Hematopoietic multipotent progenitor cell treated with erythropoietin and hydrocortisone succinate and interleukin-3 and kit ligand, for 6 days (in vitro differentiated cells): ENCODE data around the gene RCC1.
"Not testable (repeated sequence)": the region's sequence is repeated elsewhere in the genome, so short reads cannot be mapped to it uniquely, and the experiment has no call there.

Source experiments
- DNase-seq: peaks from one replicate; pipeline ENCODE4 v3.0.0-alpha.2; 2015

The RCC1 gene

DNA sequence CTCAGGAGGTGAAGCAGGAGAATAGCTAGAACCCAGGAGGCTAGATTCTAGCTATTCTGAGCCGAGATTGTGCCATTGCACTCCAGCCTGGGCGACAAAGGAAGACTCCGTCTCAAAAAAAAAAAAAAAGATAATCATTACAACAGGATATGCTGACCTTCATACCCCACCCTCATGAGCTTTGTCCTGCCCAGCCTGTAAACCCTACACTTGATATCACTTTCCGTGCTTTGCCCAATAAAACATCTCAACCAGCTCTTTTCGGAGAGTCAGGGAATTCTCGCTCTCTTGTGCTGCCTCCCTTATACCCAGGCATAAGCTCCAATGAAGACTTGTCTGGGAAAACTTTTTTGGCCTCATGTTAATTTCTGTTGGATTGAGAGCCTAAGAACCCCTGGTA lies 45.5 kb downstream of the RCC1 start:
- DNase-seq = no peak

DNA sequence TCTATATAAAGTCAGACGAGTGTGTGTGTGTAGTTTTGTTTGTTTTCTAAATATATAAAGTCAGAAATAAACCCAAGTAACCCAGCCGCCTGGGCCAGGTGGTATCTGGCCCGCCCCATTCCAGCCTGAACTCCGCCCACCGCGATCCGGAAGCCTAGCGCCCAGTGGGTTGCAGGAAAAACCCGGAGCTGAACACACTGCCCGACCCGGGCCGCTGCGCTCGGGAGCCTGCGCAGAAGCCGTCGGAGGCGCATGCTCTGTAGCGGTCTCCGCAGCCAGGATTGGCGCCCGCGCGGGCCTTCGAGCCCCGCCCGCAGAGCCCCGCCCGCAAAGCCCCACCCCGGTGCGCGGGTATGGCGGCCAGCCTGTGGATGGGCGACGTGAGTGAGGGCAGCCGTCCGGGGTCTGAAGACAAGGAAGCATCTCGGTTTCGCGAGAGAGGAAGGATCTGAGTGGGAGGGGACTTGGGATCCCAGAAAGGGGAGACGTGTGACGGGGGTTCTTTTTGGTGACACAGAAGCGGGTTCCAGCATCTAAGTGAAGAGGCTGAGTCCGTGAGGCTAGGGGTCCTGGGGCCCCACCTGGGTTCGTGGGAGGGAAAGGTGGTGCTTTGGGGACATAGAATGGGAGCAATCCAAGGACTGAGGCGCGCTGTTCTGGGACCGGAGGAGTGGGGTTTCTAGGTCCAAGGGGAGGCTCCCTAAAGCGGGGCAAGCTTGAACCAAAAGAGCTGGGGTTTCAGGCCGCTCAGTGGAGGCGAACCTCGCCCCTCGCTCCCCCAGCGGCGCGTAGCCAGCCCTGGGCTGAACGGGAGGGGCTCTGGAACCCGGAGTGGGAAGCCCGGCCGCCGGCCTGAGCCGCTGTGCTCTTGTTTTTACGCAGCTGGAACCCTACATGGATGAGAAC lies 47.2 kb downstream of the RCC1 start, which contains the start of gene TRNAU1AP:
Gene TRNAU1AP, plus strand, starts transcription at position 328 of the 906 bp plus-strand sequence. Its CDS starts 26 bp downstream, at position 354.
- peak; percentile 99 for DNase-seq

- no peak for DNase-seq
Measured at GRCh38 chr1:28560886-28561285, 55.0 kb downstream of the RCC1 start.

DNA sequence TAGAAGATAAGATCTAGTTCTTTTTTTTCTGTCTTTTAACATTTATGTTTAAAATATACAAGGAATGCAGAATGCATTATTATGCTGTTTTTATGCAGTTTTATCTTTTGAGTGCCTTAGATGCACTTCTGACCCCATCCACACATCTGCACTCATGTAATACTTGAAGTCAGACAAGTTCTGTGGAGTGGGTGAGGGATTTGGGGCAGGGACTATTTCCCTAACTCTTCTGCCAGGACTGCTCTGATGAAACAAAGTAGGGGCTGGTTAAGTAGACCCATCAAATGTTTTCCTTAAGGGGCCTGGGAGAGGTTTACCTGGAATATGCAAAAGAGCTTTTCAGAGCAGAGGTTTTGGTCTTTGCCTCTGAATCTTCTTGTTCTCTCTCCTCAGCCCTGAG lies 58.5 kb downstream of the RCC1 start:
- no peak for DNase-seq

DNA sequence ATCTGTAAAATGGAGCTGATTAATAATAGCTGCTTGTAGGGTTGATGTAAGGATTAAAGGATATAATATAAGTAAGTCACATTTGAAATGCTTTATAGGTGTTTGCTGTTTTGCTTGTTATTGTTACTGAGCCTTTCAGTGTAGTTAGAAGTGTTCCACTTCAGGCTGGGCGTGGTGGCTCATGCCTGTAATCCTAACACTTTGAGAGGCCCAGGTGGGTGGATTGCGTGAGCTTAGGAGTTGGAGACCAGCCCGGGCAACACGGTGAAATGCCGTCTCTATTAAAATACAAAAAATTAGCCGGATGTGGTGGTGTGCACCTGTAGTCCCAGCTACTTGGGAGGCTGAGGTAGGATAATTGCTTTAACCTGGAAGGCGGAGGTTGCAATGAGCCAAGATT lies 59.2 kb downstream of the RCC1 start:
- no peak for DNase-seq

DNA sequence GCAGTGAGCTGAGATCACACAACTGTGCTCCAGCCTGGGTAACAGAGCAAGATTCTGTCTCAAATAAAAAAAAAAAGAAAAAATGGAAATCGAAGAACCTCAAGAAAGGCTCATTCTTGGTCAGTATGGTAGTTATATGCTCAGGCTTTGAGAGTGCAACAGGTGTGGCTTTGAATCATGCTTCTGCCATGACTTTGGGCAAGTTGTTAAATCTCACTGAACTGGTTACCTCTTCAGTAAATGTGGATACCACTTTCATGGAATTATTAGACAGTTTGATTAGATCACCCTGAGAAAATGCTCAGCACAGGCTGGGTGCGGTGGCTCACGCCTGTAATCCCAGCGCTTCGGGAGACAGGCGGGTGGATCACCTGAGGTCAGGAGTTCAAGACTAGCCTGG lies 59.9 kb downstream of the RCC1 start:
- no peak for DNase-seq

DNA sequence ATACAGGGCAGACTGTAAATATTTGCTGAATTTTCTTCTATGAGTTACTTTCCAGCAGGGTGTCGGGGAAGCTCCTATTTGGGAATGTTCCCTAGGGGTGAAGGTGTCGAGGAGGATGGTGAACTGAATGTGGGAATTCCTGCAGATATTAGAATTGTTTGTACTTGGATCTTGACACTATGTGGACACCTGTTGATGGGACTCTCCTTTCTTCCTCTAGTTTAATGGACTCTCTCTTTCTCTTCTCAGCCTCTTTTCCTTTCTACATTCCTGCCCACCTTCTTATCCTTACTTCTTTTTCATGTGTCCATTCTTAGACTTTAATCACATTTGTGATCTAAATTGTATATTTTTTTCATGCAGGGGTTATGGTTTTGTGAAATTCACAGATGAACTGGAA lies 61.1 kb downstream of the RCC1 start:
- no peak for DNase-seq

- no peak for DNase-seq
Measured at GRCh38 chr1:28571911-28572310, 66.1 kb downstream of the RCC1 start.

DNA sequence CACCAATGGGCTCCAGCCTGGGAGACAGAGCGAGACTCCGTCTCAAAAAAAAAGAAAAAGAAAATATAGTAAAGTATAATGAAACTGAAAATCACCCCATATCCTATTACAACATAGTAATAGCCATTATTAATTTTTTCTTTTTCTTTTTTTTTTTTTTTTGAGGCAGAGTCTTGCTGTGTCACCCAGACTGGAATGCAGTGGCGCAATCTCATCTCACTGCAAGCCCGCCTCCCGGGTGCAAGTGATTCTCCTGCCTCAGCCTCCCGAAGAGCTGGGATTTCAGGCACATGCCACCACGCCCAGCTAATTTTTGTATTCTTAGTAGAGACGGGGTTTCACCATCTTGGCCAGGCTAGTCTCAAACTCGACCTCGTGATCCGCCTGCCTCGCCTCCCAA lies 67.0 kb downstream of the RCC1 start:
- DNase-seq = not testable (repeated sequence)

GRCh38 chr1:28573564-28573963 lies 67.7 kb downstream of the RCC1 start:
- no peak for DNase-seq

GRCh38 chr1:28577052-28577678 lies 71.3 kb downstream of the RCC1 start:
- peak; percentile 33 for DNase-seq

DNA sequence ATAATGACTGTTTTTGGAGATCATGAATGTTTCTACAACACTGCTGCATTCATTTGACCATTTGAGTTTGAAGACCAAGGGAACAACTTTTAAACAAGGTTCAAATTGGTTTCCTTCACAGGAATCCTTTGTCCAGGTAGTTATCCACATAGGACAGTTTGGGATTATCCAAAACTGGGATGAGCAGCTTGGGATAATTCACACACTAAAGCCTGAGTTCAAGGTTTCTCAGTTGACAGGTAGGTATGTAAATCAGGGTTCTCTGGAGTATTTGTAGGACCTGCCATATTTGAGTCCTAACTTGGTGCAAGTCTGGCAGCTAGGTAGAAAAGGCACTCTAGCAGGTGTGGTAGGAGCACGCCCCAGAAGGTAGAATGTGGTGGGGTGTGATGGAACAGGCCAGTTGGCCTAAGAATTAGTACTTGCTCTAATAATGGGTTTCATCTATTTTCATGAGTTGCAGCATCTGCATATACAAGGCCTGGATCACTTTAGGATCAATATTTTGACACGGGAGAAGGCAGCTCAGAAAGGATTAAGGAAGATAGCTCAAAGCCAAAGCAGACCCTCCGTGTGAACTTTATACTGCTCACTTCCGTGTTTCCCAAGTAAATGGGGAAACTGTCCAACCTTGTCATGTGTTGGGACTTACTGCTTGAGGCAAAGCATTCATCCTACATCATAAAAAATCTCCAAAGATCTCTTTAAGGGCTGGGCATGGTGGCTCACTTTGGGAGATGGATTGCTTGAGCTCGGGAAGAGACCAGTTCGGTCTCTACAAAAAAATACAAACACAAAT lies 72.1 kb downstream of the RCC1 start:
- DNase-seq = peak; percentile 23

- DNase-seq = no peak
Measured at GRCh38 chr1:28578696-28579218, 72.9 kb downstream of the RCC1 start.

DNA sequence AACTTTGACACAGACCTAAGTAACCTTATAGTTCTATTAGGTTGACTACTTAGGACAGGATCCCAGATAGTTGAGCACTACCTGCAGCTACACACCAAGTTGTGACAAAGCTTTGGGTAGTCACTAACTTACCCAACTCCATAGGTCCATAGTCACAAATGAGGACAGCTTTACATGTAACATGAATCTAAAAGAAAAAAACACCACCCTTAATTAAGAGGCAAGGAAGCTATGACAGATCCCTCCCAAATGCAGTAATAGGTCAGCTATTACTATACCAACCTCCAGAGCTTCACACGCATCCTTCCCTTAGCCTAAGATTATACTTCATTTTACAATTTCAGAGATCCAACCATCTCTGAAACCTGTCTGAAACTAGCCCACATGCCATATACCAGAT lies 73.6 kb downstream of the RCC1 start:
- no peak for DNase-seq

- DNase-seq = peak; percentile 68
Measured at GRCh38 chr1:28580722-28581530, 75.1 kb downstream of the RCC1 start.

DNA sequence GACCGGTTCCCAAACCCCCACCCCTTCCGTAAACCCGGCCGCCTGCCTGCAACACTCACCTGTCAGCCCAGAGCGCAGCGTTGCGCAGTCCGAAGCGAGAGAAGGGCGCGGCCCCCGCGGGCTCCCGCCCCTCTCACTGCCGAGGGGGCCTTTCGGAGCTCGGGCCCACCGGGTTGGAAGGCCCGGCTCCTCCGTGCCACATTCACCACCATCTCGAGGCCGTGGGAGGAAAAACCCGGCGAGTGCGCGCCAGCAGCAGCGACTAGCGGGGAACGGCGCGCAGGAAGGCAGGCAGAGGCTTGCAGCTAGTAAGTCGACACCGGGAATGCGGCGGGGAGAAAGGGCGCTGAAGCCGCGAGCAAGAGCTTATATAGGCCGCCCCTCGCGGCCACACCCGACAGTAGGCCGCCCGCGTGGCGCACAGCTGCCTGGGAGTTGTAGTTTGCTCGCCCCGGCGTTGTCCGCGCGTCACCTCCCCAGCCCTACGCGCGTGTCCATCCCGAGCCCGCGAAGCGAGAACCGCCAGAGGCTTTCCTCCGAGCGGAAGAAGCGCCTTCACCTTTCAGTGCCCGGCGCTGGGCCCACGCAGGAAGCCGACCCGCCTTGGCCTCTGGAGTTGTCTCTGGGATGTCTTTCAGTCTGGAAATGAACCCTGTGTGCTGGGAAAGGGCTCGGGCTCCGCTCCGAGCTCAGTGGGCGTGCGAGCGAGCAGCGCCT lies 75.8 kb downstream of the RCC1 start:
- peak; percentile 96 for DNase-seq

DNA sequence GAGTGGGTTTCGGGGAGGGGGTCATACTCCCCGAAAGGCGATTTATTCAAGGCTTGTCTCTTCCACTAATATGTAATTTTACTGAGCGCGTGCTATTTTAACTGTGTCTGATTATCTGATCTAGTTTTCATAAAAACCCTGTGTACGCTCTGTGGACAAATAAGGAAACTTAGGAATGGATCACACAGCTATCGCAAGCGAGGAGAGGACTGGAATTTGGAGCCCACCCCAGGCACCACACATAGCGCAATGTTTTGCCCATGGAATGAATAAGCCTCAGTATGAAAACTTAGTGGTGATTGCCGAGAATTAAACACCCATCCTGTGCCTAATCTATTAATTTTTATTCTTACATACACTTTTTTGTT lies 76.4 kb downstream of the RCC1 start:
- DNase-seq = peak; percentile 58

GRCh38 chr1:28586585-28587391 lies 80.9 kb downstream of the RCC1 start:
- not testable (repeated sequence) for DNase-seq
